Stimulated activated CD4-positive, alpha-beta T cell treated with anti-CD3 and anti-CD28 coated beads, Interleukin-4, amount 100 ng/mL, for 48 hours (primary cell): Measurements from ENCODE around the gene PRSS56.
"Not testable (repeated sequence)": the region's sequence is repeated elsewhere in the genome, so short reads cannot be mapped to it uniquely, and the experiment has no call there.

Source experiments
- DNase-seq, 2 donors: peaks; one replicate each; pipeline ENCODE4 v3.0.0-alpha.2; 2020; ENCODE audit warnings: low read depth in 2 of 2

The PRSS56 gene

GRCh38 chr2:232541961-232542714, 21.9 kb downstream of the PRSS56 start:
- no peak for DNase-seq

GRCh38 chr2:232542715-232543467, 22.7 kb downstream of the PRSS56 start:
- DNase-seq: no peak

GRCh38 chr2:232543491-232543890, 23.3 kb downstream of the PRSS56 start:
- DNase-seq: no peak

- DNase-seq: no peak
These were observed 23.9 kb downstream of the PRSS56 start for GRCh38 chr2:232543928-232544631.

GRCh38 chr2:232544674-232545073, 24.5 kb downstream of the PRSS56 start:
- no peak for DNase-seq

GRCh38 chr2:232545511-232546375, 25.6 kb downstream of the PRSS56 start:
- no peak for DNase-seq

- DNase-seq: no peak
These were observed 27.8 kb downstream of the PRSS56 start for GRCh38 chr2:232547991-232548390.

GRCh38 chr2:232549655-232550353, 29.6 kb downstream of the PRSS56 start:
- no peak for DNase-seq

GRCh38 chr2:232550354-232551249, 30.4 kb downstream of the PRSS56 start, which contains the start of the genes EIF4E2 and TIGD1:
Gene EIF4E2, plus strand, starts transcription at chr2:232550689. Its CDS starts 36 bp downstream, at chr2:232550725.
Gene TIGD1, minus strand, starts transcription at chr2:232550557. Its CDS starts 675 bp downstream, at chr2:232549882.
- peak; percentile 87 to 93 for DNase-seq

- DNase-seq: no peak
These were observed 31.1 kb downstream of the PRSS56 start for GRCh38 chr2:232551250-232551638.

- no peak for DNase-seq
These were observed 31.6 kb downstream of the PRSS56 start for GRCh38 chr2:232551776-232552175.

- no peak for DNase-seq
These were observed 36.2 kb downstream of the PRSS56 start for GRCh38 chr2:232556426-232556825.

GRCh38 chr2:232562515-232563151, 42.4 kb downstream of the PRSS56 start:
- DNase-seq: no peak

- no peak for DNase-seq
These were observed 43.4 kb downstream of the PRSS56 start for GRCh38 chr2:232563580-232563979.

- DNase-seq: no peak
These were observed 47.5 kb downstream of the PRSS56 start for GRCh38 chr2:232567721-232568120.

GRCh38 chr2:232568161-232568560, 48.0 kb downstream of the PRSS56 start:
- no peak for DNase-seq

GRCh38 chr2:232569541-232569940, 49.4 kb downstream of the PRSS56 start:
- DNase-seq: no peak

GRCh38 chr2:232570481-232570880, 50.3 kb downstream of the PRSS56 start:
- not testable (repeated sequence) for DNase-seq

GRCh38 chr2:232571026-232571474, 50.9 kb downstream of the PRSS56 start:
- no peak for DNase-seq
